ENCODE data around the gene ELAPOR1. TPM values are rescaled to one million over a fixed set of nuclear protein-coding genes. Genes with fewer than 3 reads are reported as not detected.

The ELAPOR1 gene
- total RNA-seq, 1 donor from 2014 or later, result 1.2 TPM

DNA sequence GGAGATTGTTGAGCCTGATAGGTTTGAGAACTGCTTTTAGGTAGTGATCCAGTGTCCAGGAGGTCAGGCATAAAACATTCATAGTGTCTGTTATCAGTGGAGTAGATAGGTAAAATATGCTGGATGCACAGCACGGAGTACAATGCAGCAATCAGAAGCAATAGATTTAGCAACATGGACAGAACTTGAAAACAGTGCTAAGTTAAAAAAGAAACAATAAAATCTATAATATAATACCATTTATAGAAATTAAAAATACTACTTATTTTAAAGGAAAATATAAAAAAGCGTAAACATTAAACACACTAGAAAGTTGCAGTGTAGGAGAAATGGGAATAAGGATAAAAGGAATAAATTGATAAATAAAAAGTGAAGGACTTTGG, 34.7 kb upstream of the ELAPOR1 start:
- Mint-ChIP-seq H3K27ac (ENCODE audit: unreplicated experiment) (no peak overlapping the region), H3K27me3 (ENCODE audit: low read depth, unreplicated experiment) (no peaks in the 10 kb centered on the region), H3K4me1 (ENCODE audit: low read depth, unreplicated experiment) (peaks cover 5% of the 10 kb centered on the region), H3K4me3 (ENCODE audit: unreplicated experiment) (no peak overlapping the region), H3K9me3 (ENCODE audit: unreplicated experiment) (no peaks in the 10 kb centered on the region), H3K36me3 (ENCODE audit: low read depth, unreplicated experiment) (peaks cover 1% of the 10 kb centered on the region)
- H3K9ac ChIP-seq (ENCODE audit: low read length), result no peak overlapping the region
- H3K4me3 ChIP-seq (ENCODE audit: insufficient read depth, low read depth, low read length), result no peak overlapping the region
- DNase-seq (ENCODE audit: low read depth), result no peak
- no peak overlapping the region for H2AFZ ChIP-seq (ENCODE audit: low read depth, low read length)
- no peaks in the 10 kb centered on the region for H3K27me3 ChIP-seq (ENCODE audit: insufficient read depth, low read length)
- H4K20me1 ChIP-seq (ENCODE audit: insufficient read depth, low read length), result no peaks in the 10 kb centered on the region
- H3K4me1 ChIP-seq (ENCODE audit: insufficient read depth, low read length), result peaks cover 3% of the 10 kb centered on the region
- peaks cover 16% of the 10 kb centered on the region for H3K79me2 ChIP-seq (ENCODE audit: insufficient read depth, low read length)
- no peak for TF ChIP-seq EZH2 (IDR thresholded peaks at IDR 0.05; ENCODE audit: insufficient read depth, low read length)
- TF ChIP-seq, protein P1, sequence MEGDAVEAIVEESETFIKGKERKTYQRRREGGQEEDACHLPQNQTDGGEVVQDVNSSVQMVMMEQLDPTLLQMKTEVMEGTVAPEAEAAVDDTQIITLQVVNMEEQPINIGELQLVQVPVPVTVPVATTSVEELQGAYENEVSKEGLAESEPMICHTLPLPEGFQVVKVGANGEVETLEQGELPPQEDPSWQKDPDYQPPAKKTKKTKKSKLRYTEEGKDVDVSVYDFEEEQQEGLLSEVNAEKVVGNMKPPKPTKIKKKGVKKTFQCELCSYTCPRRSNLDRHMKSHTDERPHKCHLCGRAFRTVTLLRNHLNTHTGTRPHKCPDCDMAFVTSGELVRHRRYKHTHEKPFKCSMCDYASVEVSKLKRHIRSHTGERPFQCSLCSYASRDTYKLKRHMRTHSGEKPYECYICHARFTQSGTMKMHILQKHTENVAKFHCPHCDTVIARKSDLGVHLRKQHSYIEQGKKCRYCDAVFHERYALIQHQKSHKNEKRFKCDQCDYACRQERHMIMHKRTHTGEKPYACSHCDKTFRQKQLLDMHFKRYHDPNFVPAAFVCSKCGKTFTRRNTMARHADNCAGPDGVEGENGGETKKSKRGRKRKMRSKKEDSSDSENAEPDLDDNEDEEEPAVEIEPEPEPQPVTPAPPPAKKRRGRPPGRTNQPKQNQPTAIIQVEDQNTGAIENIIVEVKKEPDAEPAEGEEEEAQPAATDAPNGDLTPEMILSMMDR (IDR thresholded peaks at IDR 0.05; ENCODE audit: insufficient read depth, low read depth, low read length), result no peak
- H3K27ac ChIP-seq (ENCODE audit: low read depth, low read length), result no peak overlapping the region
- H3K36me3 ChIP-seq (ENCODE audit: insufficient read depth, low read length), result no peaks in the 10 kb centered on the region
- no peak for FAIRE-seq
- H3K9me3 ChIP-seq (ENCODE audit: insufficient read depth, low read depth, low read length), result no peaks in the 10 kb centered on the region
- H3K4me2 ChIP-seq (ENCODE audit: low read length), result no peak overlapping the region

DNA sequence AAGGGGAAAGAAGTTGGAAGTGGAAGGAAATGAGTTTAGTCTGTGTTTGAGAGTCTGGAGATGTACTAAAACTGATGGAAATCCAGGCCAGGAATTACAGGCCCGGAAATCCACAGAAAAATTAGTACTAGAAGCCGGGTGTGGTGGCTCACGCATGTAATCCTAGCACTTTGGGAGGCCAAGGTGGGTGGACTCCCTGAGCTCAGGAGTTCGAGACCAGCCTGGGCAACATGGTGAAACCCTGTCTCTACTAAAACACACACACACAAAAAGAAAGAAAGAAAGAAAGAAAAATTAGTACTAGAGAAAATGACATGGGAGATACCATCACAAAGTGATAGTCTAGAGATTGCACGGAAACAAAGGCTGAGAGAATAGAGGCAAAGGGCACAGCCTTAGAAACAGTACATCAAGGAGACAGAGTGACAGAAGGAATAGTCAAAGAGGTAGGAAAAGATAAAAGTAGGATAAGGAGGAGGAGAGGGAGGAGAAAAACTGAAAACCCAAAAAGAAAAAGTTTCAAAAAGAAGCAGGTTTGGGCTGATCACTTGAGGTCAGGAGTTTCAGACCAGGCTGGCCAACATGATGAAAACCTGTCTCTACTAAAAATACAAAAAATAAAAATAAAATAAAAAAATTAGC, 33.4 kb upstream of the ELAPOR1 start:
- no peak overlapping the region for H3K4me3 Mint-ChIP-seq (ENCODE audit: unreplicated experiment)
- no peaks in the 10 kb centered on the region for H3K9me3 Mint-ChIP-seq (ENCODE audit: unreplicated experiment)
- no peak for DNase-seq (ENCODE audit: low read depth)
- Histone ChIP-seq H2AFZ (ENCODE audit: low read depth, low read length) (no peak overlapping the region), H3K4me2 (ENCODE audit: low read length) (no peak overlapping the region), H3K36me3 (ENCODE audit: insufficient read depth, low read length) (no peaks in the 10 kb centered on the region), H3K9me3 (ENCODE audit: insufficient read depth, low read depth, low read length) (no peaks in the 10 kb centered on the region), H3K79me2 (ENCODE audit: insufficient read depth, low read length) (peaks cover 3% of the 10 kb centered on the region), H3K9ac (ENCODE audit: low read length) (no peak overlapping the region), H4K20me1 (ENCODE audit: insufficient read depth, low read length) (no peaks in the 10 kb centered on the region), H3K27me3 (ENCODE audit: insufficient read depth, low read length) (no peaks in the 10 kb centered on the region), H3K4me3 (ENCODE audit: insufficient read depth, low read depth, low read length) (no peak overlapping the region), H3K4me1 (ENCODE audit: insufficient read depth, low read length) (peaks cover 5% of the 10 kb centered on the region), H3K27ac (ENCODE audit: low read depth, low read length) (no peak overlapping the region)
- H3K27ac Mint-ChIP-seq (ENCODE audit: unreplicated experiment), result no peak overlapping the region
- H3K27me3 Mint-ChIP-seq (ENCODE audit: low read depth, unreplicated experiment), result no peaks in the 10 kb centered on the region
- FAIRE-seq, result no peak
- TF ChIP-seq, protein P1 (IDR thresholded peaks at IDR 0.05; ENCODE audit: insufficient read depth, low read depth, low read length), result no peak
- no peak for TF ChIP-seq EZH2 (IDR thresholded peaks at IDR 0.05; ENCODE audit: insufficient read depth, low read length)
- no peaks in the 10 kb centered on the region for H3K36me3 Mint-ChIP-seq (ENCODE audit: low read depth, unreplicated experiment)
- peaks cover 12% of the 10 kb centered on the region for H3K4me1 Mint-ChIP-seq (ENCODE audit: low read depth, unreplicated experiment)

DNA sequence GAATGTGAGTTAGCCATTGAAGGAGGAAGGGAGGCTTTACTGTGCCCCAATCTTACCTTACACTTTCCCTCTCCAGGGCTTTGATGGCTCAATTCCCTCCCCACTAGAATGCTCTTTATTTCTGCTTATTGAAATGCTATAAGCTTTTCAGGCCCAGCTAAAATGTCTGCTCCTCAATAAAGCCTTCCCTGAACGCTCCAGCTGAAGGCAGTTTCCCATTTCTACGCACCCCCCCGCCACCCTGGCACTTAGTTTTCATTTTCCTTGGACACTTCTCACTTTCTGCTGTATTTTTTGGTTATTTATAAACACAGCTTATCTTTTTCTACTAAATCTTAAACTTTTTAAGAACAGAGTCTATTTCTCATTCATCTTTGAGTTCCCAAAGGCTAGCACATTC, 30.4 kb upstream of the ELAPOR1 start:
- TF ChIP-seq EZH2 (IDR thresholded peaks at IDR 0.05; ENCODE audit: insufficient read depth, low read length), result no peak
- TF ChIP-seq, protein P1 (IDR thresholded peaks at IDR 0.05; ENCODE audit: insufficient read depth, low read depth, low read length), result no peak
- Histone ChIP-seq H3K9me3 (ENCODE audit: insufficient read depth, low read depth, low read length) (no peaks in the 10 kb centered on the region), H3K4me3 (ENCODE audit: insufficient read depth, low read depth, low read length) (no peak overlapping the region), H4K20me1 (ENCODE audit: insufficient read depth, low read length) (no peaks in the 10 kb centered on the region), H3K79me2 (ENCODE audit: insufficient read depth, low read length) (no peaks in the 10 kb centered on the region), H3K36me3 (ENCODE audit: insufficient read depth, low read length) (no peaks in the 10 kb centered on the region), H3K4me2 (ENCODE audit: low read length) (no peak overlapping the region), H3K4me1 (ENCODE audit: insufficient read depth, low read length) (peaks cover 3% of the 10 kb centered on the region), H3K27me3 (ENCODE audit: insufficient read depth, low read length) (no peaks in the 10 kb centered on the region), H3K27ac (ENCODE audit: low read depth, low read length) (no peak overlapping the region), H2AFZ (ENCODE audit: low read depth, low read length) (no peak overlapping the region), H3K9ac (ENCODE audit: low read length) (no peak overlapping the region)
- peaks cover 10% of the 10 kb centered on the region for H3K4me1 Mint-ChIP-seq (ENCODE audit: low read depth, unreplicated experiment)
- no peaks in the 10 kb centered on the region for H3K36me3 Mint-ChIP-seq (ENCODE audit: low read depth, unreplicated experiment)
- H3K4me3 Mint-ChIP-seq (ENCODE audit: unreplicated experiment), result no peak overlapping the region
- H3K27ac Mint-ChIP-seq (ENCODE audit: unreplicated experiment), result no peak overlapping the region
- no peak for DNase-seq (ENCODE audit: low read depth)
- H3K9me3 Mint-ChIP-seq (ENCODE audit: unreplicated experiment), result no peaks in the 10 kb centered on the region
- FAIRE-seq, result no peak
- H3K27me3 Mint-ChIP-seq (ENCODE audit: low read depth, unreplicated experiment), result no peaks in the 10 kb centered on the region
